ENCODE data around the gene GFRA1. TPM values are rescaled to one million over a fixed set of nuclear protein-coding genes. Genes with fewer than 3 reads are reported as not detected.

GFRA1 gene
- polyA plus RNA-seq, 1 of the 3 experiments (the other 2 are of a cell fraction) = 1.6 TPM

- Histone ChIP-seq H3K4me3 (ENCODE audit: low read depth in 2 of 2, low read length in 1 of 2) (no peak overlapping the region), H2AFZ (ENCODE audit: low read depth) (no peak overlapping the region), H3K4me2 (no peak overlapping the region), H3K4me1 (ENCODE audit: control insufficient read depth in 1 of 2, insufficient read depth in 2 of 2, low read depth in 1 of 2, low read length in 1 of 2) (peaks cover 0 to 2% of the 10 kb centered on the region in 2 experiments; a peak in 1 of 4 replicates), H3F3A (replicated peaks; ENCODE audit: insufficient read depth) (no peaks in the 10 kb centered on the region), H3K27me3 (ENCODE audit: insufficient read depth) (no peaks in the 10 kb centered on the region), H3K27ac (ENCODE audit: low read depth in 2 of 2, low read length in 1 of 2) (no peak overlapping the region), H3K9me3 (no peaks in the 10 kb centered on the region), H4K20me1 (ENCODE audit: insufficient read depth) (no peaks in the 10 kb centered on the region), H3K36me3 (replicated peaks in 1 of 2; ENCODE audit: control insufficient read depth in 1 of 2, insufficient read depth in 2 of 2, low read length in 1 of 2) (no peaks in the 10 kb centered on the region), H3K9ac (no peak overlapping the region), H3K79me2 (ENCODE audit: insufficient read depth) (no peaks in the 10 kb centered on the region), H3K9me2 (no peaks in the 10 kb centered on the region)
- TF ChIP-seq IRF3 (IDR thresholded peaks at IDR 0.05; ENCODE audit: low read depth, low read length) = no peak
- no peak for TF ChIP-seq REST (IDR thresholded peaks at IDR 0.05; ENCODE audit: low read depth, low read length)
- TF ChIP-seq RAD21 (IDR thresholded peaks at IDR 0.05; ENCODE audit: low read length) = no peak
- no peak for TF ChIP-seq NFIC (IDR thresholded peaks at IDR 0.05; ENCODE audit: borderline replicate concordance)
- TF ChIP-seq YY1 (IDR thresholded peaks at IDR 0.05; ENCODE audit: low read depth) = no peak
- no peak for TF ChIP-seq ELF1 (IDR thresholded peaks at IDR 0.05)
- TF ChIP-seq SIN3A (IDR thresholded peaks at IDR 0.05; ENCODE audit: borderline replicate concordance, low read depth, low read length) = no peak
- TF ChIP-seq FOXJ3 (CRISPR knock-in tag; IDR thresholded peaks at IDR 0.05) = no peak
- TF ChIP-seq MEF2A (IDR thresholded peaks at IDR 0.05; ENCODE audit: borderline replicate concordance, low read depth) = no peak
- TF ChIP-seq TCF12 (IDR thresholded peaks at IDR 0.05) = no peak
- TF ChIP-seq FOSL2 (IDR thresholded peaks at IDR 0.05; ENCODE audit: borderline replicate concordance, low read depth) = no peak
- TF ChIP-seq USF2 (IDR thresholded peaks at IDR 0.05; ENCODE audit: borderline replicate concordance, low read depth, low read length) = no peak
- TF ChIP-seq CTCF (IDR thresholded peaks at IDR 0.05) = no peak
- no peak for TF ChIP-seq EP300 (IDR thresholded peaks at IDR 0.05; ENCODE audit: borderline replicate concordance in 1 of 2, low read depth in 1 of 2, low read length in 1 of 2)
- no peak for TF ChIP-seq CHD2 (IDR thresholded peaks at IDR 0.05; ENCODE audit: low read length, partially characterized antibody)
- TF ChIP-seq RXRA (IDR thresholded peaks at IDR 0.05; ENCODE audit: borderline replicate concordance, low read depth) = no peak
- no peak for TF ChIP-seq MXI1 (IDR thresholded peaks at IDR 0.05; ENCODE audit: low read depth, low read length)
- no peak for TF ChIP-seq POLR2AphosphoS5 (IDR thresholded peaks at IDR 0.05; ENCODE audit: low read depth, low read length)
- CTCF ChIA-PET = interaction anchor here (0.8 kb wide), 1 partner anchor 34 kb away, joined by 3 read pairs; no protein-coding TSS in a partner anchor
- DNase-seq = no peak
- 60% methylated on average over 7 of the region's 7 CpGs for WGBS (ENCODE audit: low lambda C conversion rate)
- POLR2A ChIA-PET = no interaction called here
Measured at GRCh38 chr10:116207690-116208089, 65.3 kb downstream of the GFRA1 start.

All from SK-N-SH (cell line).